SK-N-SH treated with all-trans-retinoic acid at 6 μM for 48 hours (cell line): ENCODE results near the gene XPR1.

ENCODE experiments used
- ESRRG ChIP-seq: fragments of 250-450 bp; sonication (Bioruptor Pico); IDR thresholded peaks from 2 replicates; pipeline ENCODE4 v1.6.1; 2021; ENCODE audit warnings: mild to moderate bottlenecking
- GLIS3 ChIP-seq: fragments of 250-450 bp; sonication (Bioruptor Pico); IDR thresholded peaks from 2 replicates; pipeline ENCODE4 v1.5.0; 2020; ENCODE audit warnings: mild to moderate bottlenecking, moderate library complexity
- ISL1 ChIP-seq: fragments of 250-450 bp; sonication (Bioruptor Pico); IDR thresholded peaks from 2 replicates; pipeline ENCODE4 v2.1.2; 2022; ENCODE audit warnings: mild to moderate bottlenecking, moderate library complexity
- RARB ChIP-seq: fragments of 250-450 bp; sonication (Bioruptor Pico); IDR thresholded peaks from 2 replicates; pipeline ENCODE4 v1.8.0; 2021; ENCODE audit warnings: mild to moderate bottlenecking, moderate library complexity
- ZC3H10 ChIP-seq: fragments of 250-450 bp; sonication (Bioruptor Pico); IDR thresholded peaks from 2 replicates; pipeline ENCODE4 v1.5.1; 2021; ENCODE audit warnings: mild to moderate bottlenecking, moderate library complexity
- ZFP3 ChIP-seq: fragments of 250-450 bp; sonication (Bioruptor Pico); IDR thresholded peaks from 2 replicates; pipeline ENCODE4 v1.5.0; 2020; ENCODE audit warnings: mild to moderate bottlenecking, moderate library complexity
- ZFP30 ChIP-seq: fragments of 450-650 bp; formaldehyde crosslinking; IDR thresholded peaks from 2 replicates; pipeline ENCODE4 v1.5.0; 2022; ENCODE audit warnings: mild to moderate bottlenecking, moderate library complexity
- TF ChIP-seq, protein P1 (sequence below): fragments of 250-450 bp; sonication (Bioruptor Pico); IDR thresholded peaks from 2 replicates; pipeline ENCODE4 v1.5.1; 2020; ENCODE audit warnings: low read depth, mild to moderate bottlenecking, moderate library complexity
- TF ChIP-seq, protein P2 (sequence below): fragments of 250-450 bp; sonication (Bioruptor Pico); IDR thresholded peaks from 2 replicates; pipeline ENCODE4 v1.8.0; 2020; ENCODE audit warnings: mild to moderate bottlenecking, moderate library complexity, borderline replicate concordance
- TF ChIP-seq, protein P3 (sequence below): fragments of 250-450 bp; sonication (Bioruptor Pico); IDR thresholded peaks from 2 replicates; pipeline ENCODE4 v1.5.1; 2021; ENCODE audit warnings: mild to moderate bottlenecking, moderate library complexity

DNA sequence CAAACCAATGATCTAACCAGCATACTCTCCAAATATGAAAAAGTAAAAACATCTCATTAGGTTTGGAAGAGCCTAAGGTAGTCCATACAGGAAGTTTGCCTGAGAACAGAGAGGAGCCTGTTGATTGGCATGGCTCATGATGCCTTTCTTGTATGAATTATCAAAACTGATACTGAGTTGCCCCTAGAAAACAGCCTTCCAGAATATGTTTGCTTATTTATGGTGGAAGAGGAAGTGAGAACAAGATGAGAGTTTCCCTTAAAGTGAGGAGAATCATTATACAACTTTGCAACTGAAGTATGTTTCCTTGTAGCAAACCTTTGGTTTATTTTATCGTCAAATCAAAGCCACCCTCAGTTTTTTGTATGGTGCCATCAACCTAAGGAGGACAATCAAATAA, 257.0 kb downstream of the XPR1 start:
- TF ChIP-seq GLIS3 (CRISPR knock-in tag) (no peak), ZFP3 (CRISPR knock-in tag) (no peak), ZC3H10 (CRISPR knock-in tag) (no peak), ZFP30 (no peak), ESRRG (no peak), RARB (CRISPR knock-in tag) (no peak), ISL1 (CRISPR knock-in tag) (no peak)
- TF ChIP-seq, protein P1, sequence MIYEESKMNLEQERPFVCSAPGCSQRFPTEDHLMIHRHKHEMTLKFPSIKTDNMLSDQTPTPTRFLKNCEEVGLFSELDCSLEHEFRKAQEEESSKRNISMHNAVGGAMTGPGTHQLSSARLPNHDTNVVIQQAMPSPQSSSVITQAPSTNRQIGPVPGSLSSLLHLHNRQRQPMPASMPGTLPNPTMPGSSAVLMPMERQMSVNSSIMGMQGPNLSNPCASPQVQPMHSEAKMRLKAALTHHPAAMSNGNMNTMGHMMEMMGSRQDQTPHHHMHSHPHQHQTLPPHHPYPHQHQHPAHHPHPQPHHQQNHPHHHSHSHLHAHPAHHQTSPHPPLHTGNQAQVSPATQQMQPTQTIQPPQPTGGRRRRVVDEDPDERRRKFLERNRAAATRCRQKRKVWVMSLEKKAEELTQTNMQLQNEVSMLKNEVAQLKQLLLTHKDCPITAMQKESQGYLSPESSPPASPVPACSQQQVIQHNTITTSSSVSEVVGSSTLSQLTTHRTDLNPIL (CRISPR knock-in tag): no peak
- TF ChIP-seq, protein P2, sequence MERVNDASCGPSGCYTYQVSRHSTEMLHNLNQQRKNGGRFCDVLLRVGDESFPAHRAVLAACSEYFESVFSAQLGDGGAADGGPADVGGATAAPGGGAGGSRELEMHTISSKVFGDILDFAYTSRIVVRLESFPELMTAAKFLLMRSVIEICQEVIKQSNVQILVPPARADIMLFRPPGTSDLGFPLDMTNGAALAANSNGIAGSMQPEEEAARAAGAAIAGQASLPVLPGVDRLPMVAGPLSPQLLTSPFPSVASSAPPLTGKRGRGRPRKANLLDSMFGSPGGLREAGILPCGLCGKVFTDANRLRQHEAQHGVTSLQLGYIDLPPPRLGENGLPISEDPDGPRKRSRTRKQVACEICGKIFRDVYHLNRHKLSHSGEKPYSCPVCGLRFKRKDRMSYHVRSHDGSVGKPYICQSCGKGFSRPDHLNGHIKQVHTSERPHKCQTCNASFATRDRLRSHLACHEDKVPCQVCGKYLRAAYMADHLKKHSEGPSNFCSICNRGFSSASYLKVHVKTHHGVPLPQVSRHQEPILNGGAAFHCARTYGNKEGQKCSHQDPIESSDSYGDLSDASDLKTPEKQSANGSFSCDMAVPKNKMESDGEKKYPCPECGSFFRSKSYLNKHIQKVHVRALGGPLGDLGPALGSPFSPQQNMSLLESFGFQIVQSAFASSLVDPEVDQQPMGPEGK (CRISPR knock-in tag): no peak
- TF ChIP-seq, protein P3, sequence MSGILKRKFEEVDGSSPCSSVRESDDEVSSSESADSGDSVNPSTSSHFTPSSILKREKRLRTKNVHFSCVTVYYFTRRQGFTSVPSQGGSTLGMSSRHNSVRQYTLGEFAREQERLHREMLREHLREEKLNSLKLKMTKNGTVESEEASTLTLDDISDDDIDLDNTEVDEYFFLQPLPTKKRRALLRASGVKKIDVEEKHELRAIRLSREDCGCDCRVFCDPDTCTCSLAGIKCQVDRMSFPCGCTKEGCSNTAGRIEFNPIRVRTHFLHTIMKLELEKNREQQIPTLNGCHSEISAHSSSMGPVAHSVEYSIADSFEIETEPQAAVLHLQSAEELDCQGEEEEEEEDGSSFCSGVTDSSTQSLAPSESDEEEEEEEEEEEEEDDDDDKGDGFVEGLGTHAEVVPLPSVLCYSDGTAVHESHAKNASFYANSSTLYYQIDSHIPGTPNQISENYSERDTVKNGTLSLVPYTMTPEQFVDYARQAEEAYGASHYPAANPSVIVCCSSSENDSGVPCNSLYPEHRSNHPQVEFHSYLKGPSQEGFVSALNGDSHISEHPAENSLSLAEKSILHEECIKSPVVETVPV: no peak
